B cell (primary cell): Measurements from ENCODE around the gene ATP4B.

ENCODE experiments used
- EZH2 ChIP-seq: IDR thresholded peaks from 2 replicates; pipeline ENCODE4 v1.6.1; 2012; ENCODE audit warnings: borderline replicate concordance, low read depth, mild to moderate bottlenecking, moderate library complexity, low read length; ENCODE audit not compliant: insufficient read depth, poor library complexity, severe bottlenecking
- TF ChIP-seq, protein P1 (sequence below): fragments of 200-600 bp; IDR thresholded peaks from one replicate; pipeline ENCODE4 v1.8.0; 2022; ENCODE audit warnings: antibody characterized with exemption, mild to moderate bottlenecking

DNA sequence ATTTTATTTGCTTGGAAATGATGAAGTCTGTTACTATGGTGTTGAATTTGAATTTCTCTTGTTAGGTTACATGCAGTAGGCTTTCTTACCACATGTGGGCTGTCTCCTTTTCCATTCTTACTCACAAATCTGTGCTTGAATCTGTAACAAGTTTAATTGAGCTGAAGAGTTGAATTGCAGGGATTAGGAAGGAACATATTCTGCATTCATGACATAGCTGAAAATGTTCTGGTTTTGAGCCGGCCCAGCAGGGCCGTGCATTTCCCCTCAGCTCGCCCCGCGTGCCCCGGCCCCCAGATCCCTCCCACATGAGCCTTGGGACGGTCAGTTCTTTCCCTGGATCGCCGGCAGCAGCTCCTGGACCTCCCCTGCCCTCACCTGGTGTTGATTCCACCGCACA lies 45.4 kb downstream of the ATP4B start:
- TF ChIP-seq, protein P1, sequence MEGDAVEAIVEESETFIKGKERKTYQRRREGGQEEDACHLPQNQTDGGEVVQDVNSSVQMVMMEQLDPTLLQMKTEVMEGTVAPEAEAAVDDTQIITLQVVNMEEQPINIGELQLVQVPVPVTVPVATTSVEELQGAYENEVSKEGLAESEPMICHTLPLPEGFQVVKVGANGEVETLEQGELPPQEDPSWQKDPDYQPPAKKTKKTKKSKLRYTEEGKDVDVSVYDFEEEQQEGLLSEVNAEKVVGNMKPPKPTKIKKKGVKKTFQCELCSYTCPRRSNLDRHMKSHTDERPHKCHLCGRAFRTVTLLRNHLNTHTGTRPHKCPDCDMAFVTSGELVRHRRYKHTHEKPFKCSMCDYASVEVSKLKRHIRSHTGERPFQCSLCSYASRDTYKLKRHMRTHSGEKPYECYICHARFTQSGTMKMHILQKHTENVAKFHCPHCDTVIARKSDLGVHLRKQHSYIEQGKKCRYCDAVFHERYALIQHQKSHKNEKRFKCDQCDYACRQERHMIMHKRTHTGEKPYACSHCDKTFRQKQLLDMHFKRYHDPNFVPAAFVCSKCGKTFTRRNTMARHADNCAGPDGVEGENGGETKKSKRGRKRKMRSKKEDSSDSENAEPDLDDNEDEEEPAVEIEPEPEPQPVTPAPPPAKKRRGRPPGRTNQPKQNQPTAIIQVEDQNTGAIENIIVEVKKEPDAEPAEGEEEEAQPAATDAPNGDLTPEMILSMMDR: no peak
- TF ChIP-seq EZH2: no peak
